Fibroblast of lung (primary cell): Measurements from ENCODE around the gene SLC28A2. TPM values are rescaled to one million over a fixed set of nuclear protein-coding genes. Genes with fewer than 3 reads are reported as not detected.
"Not testable (repeated sequence)": the region's sequence is repeated elsewhere in the genome, so short reads cannot be mapped to it uniquely, and the experiment has no call there.

Source experiments
- DNase-seq, 2 donors: peaks; one replicate each; pipeline versions ENCODE4 v3.0.0 to v3.0.0-alpha.2; 2010; ENCODE audit warnings: low read depth in 2 of 2
- H2AFZ ChIP-seq: 2 replicates; pipeline ENCODE4 v1.5.1; 2012; ENCODE audit warnings: low read length, control low read depth, inconsistent platforms
- H3K27ac ChIP-seq: 2 replicates; pipeline ENCODE4 v1.5.1; 2011; ENCODE audit warnings: low read length, control low read depth; ENCODE audit not compliant: insufficient read depth
- H3K27me3 ChIP-seq: 2 replicates; pipeline ENCODE4 v1.5.1; 2011; ENCODE audit warnings: mild to moderate bottlenecking, low read length; ENCODE audit not compliant: control insufficient read depth, insufficient read depth
- H3K36me3 ChIP-seq: 2 replicates; pipeline ENCODE4 v1.5.1; 2011; ENCODE audit warnings: low read length; ENCODE audit not compliant: control insufficient read depth, insufficient read depth
- H3K4me1 ChIP-seq: 2 replicates; pipeline ENCODE4 v1.5.1; 2011; ENCODE audit warnings: low read length; ENCODE audit not compliant: control insufficient read depth, insufficient read depth; ENCODE audit errors: extremely low read depth
- H3K4me2 ChIP-seq: 2 replicates; pipeline ENCODE4 v1.5.1; 2011; ENCODE audit warnings: low read length, control low read depth; ENCODE audit not compliant: insufficient read depth; ENCODE audit errors: extremely low read depth
- H3K4me3 ChIP-seq, 4 experiments: fragments of 200-600 bp in 1 of 4; sonication (generic) in 1 of 4; replicated peaks in 1 of 4; 2 replicates each; pipeline ENCODE4 v1.5.1; 2011 to 2016; ENCODE audit warnings: low read length in 4 of 4, low read depth in 3 of 4, mild to moderate bottlenecking in 3 of 4, control low read depth in 2 of 4, inconsistent platforms in 1 of 4, mixed read lengths in 1 of 4; ENCODE audit not compliant: insufficient read depth in 1 of 4; ENCODE audit errors: control extremely low read depth in 1 of 4
- H3K79me2 ChIP-seq: 2 replicates; pipeline ENCODE4 v1.5.1; 2012; ENCODE audit warnings: mild to moderate bottlenecking, low read length, inconsistent platforms; ENCODE audit not compliant: control insufficient read depth, insufficient read depth
- H3K9ac ChIP-seq: 2 replicates; pipeline ENCODE4 v1.5.1; 2011; ENCODE audit warnings: mild to moderate bottlenecking, low read length, control low read depth; ENCODE audit not compliant: insufficient read depth
- H3K9me3 ChIP-seq: 2 replicates; pipeline ENCODE4 v1.5.1; 2012; ENCODE audit warnings: low read depth, low read length; ENCODE audit not compliant: control insufficient read depth, insufficient read depth
- H4K20me1 ChIP-seq: 2 replicates; pipeline ENCODE4 v1.5.1; 2011; ENCODE audit warnings: low read length; ENCODE audit not compliant: control insufficient read depth, insufficient read depth; ENCODE audit errors: extremely low read depth
- CTCF ChIP-seq, 2 donors: IDR thresholded peaks in 1 of 2; conservative IDR thresholded peaks in 1 of 2; 1 replicate in 1 of 2; 2 replicates in 1 of 2; pipeline ENCODE4 v1.5.1; 2011 to 2012; ENCODE audit warnings: low read length in 2 of 2, control low read depth in 1 of 2, inconsistent platforms in 1 of 2, low read depth in 1 of 2, mild to moderate bottlenecking in 1 of 2
- EZH2 ChIP-seq: IDR thresholded peaks from 2 replicates; pipeline ENCODE4 v1.5.1; 2012; ENCODE audit warnings: low read length, control low read depth, mild to moderate bottlenecking; ENCODE audit errors: missing control alignments
- polyA plus RNA-seq, 2 donors: library from polyadenylated mRNA; depleted of rRNA in 1 of 2; stranded (reverse) in 1 of 2; unstranded in 1 of 2; fragments of >200 nt; gene quantifications; 2 replicates each; pipeline ENCODE4 v1.2.1, GENCODE V29; 2011 to 2012; ENCODE audit warnings: missing spikeins in 1 of 2
- total RNA-seq: library from RNA; depleted of rRNA; stranded (reverse); fragments of >200 nt; gene quantifications from 2 replicates; pipeline ENCODE4 v1.2.1, GENCODE V29; 2014

Gene SLC28A2
- total and polyA plus RNA-seq, 2 donors (not counting 1 experiment from before 2014, with no cell fraction given): not detected

- no peak overlapping the region for H3K4me3 ChIP-seq
Measured at GRCh38 chr15:45234562-45235235, 17.3 kb upstream of the SLC28A2 start.

GRCh38 chr15:45236806-45237205 is 15.2 kb upstream of the SLC28A2 start:
- not testable (repeated sequence) for H3K27ac ChIP-seq, H4K20me1 ChIP-seq, H3K4me3 ChIP-seq, DNase-seq, H2AFZ ChIP-seq, H3K9me3 ChIP-seq, H3K4me2 ChIP-seq, H3K79me2 ChIP-seq, H3K27me3 ChIP-seq, H3K4me1 ChIP-seq, H3K36me3 ChIP-seq, H3K9ac ChIP-seq

More at GRCh38 chr15:45234562-45235235, 17.3 kb upstream of the SLC28A2 start:
- Histone ChIP-seq H3K79me2 (no peaks in the 10 kb centered on the region), H3K27me3 (no peaks in the 10 kb centered on the region), H3K4me2 (no peak overlapping the region), H3K9me3 (no peaks in the 10 kb centered on the region), H3K36me3 (no peaks in the 10 kb centered on the region), H3K27ac (no peak overlapping the region), H3K9ac (no peak overlapping the region), H3K4me1 (no peaks in the 10 kb centered on the region), H4K20me1 (no peaks in the 10 kb centered on the region), H2AFZ (no peak overlapping the region)
- TF ChIP-seq EZH2: no peak
- no peak for TF ChIP-seq CTCF (conservative IDR thresholded peaks at IDR 0.05 in 1 of 2, IDR thresholded peaks at IDR 0.05 in 1 of 2; ENCODE audit: low read depth in 1 of 2, low read length in 2 of 2)
- no peak for DNase-seq

GRCh38 chr15:45242289-45242688 is 9.7 kb upstream of the SLC28A2 start:
- Histone ChIP-seq H3K36me3 (no peaks in the 10 kb centered on the region), H2AFZ (no peak overlapping the region), H3K4me2 (no peak overlapping the region), H3K79me2 (no peaks in the 10 kb centered on the region), H3K4me1 (no peaks in the 10 kb centered on the region), H3K4me3 (no peak overlapping the region), H3K27ac (no peak overlapping the region), H4K20me1 (no peaks in the 10 kb centered on the region), H3K9me3 (no peaks in the 10 kb centered on the region), H3K9ac (no peak overlapping the region), H3K27me3 (no peaks in the 10 kb centered on the region)
- DNase-seq: peak; percentile 4 to 13
- TF ChIP-seq CTCF (conservative IDR thresholded peaks at IDR 0.05 in 1 of 2, IDR thresholded peaks at IDR 0.05 in 1 of 2; ENCODE audit: low read depth in 1 of 2, low read length in 2 of 2) (no peak), EZH2 (no peak)
